HEK293 (cell line): ENCODE results near the gene LDLRAD3.

Source experiments
- CTCF ChIP-seq: fragments of 450-650 bp; formaldehyde crosslinking; IDR thresholded peaks from 2 replicates; pipeline ENCODE4 v1.5.1; 2016; ENCODE audit warnings: missing biosample characterization, missing genetic modification characterization
- OVOL3 ChIP-seq: fragments of 450-650 bp; formaldehyde crosslinking; IDR thresholded peaks from 2 replicates; pipeline ENCODE4 v1.5.1; 2016; ENCODE audit warnings: missing biosample characterization, missing genetic modification characterization
- SP2 ChIP-seq: fragments of 450-650 bp; formaldehyde crosslinking; IDR thresholded peaks from 2 replicates; pipeline ENCODE4 v1.5.1; 2016; ENCODE audit warnings: missing biosample characterization, missing genetic modification characterization
- ZNF266 ChIP-seq: fragments of 450-650 bp; formaldehyde crosslinking; IDR thresholded peaks from 2 replicates; pipeline ENCODE4 v1.5.1; 2016; ENCODE audit warnings: missing biosample characterization, missing genetic modification characterization, low read depth
- ZNF596 ChIP-seq: fragments of 450-650 bp; IDR thresholded peaks from 2 replicates; pipeline ENCODE4 v1.5.0; 2018; ENCODE audit warnings: missing biosample characterization, mild to moderate bottlenecking, missing genetic modification characterization, moderate library complexity
- ZSCAN5A ChIP-seq: fragments of 450-650 bp; formaldehyde crosslinking; IDR thresholded peaks from 2 replicates; pipeline ENCODE4 v1.5.1; 2016; ENCODE audit warnings: missing biosample characterization, missing genetic modification characterization
- TF ChIP-seq, protein P1 (sequence below): fragments of 450-650 bp; formaldehyde crosslinking; IDR thresholded peaks from 2 replicates; pipeline ENCODE4 v1.5.1; 2016; ENCODE audit warnings: missing biosample characterization, missing genetic modification characterization
- TF ChIP-seq, protein P2 (sequence below): fragments of 450-650 bp; formaldehyde crosslinking; IDR thresholded peaks from 2 replicates; pipeline ENCODE4 v1.5.1; 2017; ENCODE audit warnings: missing biosample characterization, mild to moderate bottlenecking, missing genetic modification characterization, moderate library complexity
- TF ChIP-seq, protein P3 (sequence below): fragments of 450-650 bp; formaldehyde crosslinking; conservative IDR thresholded peaks from 2 replicates; pipeline ENCODE4 v1.5.1; 2016; ENCODE audit warnings: low read depth, missing biosample characterization, missing genetic modification characterization
- TF ChIP-seq, protein P4 (sequence below): IDR thresholded peaks from 2 replicates; pipeline ENCODE4 v1.6.1; 2011; ENCODE audit warnings: mild to moderate bottlenecking, low read depth, low read length, borderline replicate concordance
- TF ChIP-seq, protein P5 (sequence below): fragments of 450-650 bp; formaldehyde crosslinking; IDR thresholded peaks from 2 replicates; pipeline ENCODE4 v1.5.1; 2017; ENCODE audit warnings: missing biosample characterization, missing genetic modification characterization
- TF ChIP-seq, protein P6 (sequence below): fragments of 450-650 bp; formaldehyde crosslinking; IDR thresholded peaks from 2 replicates; pipeline ENCODE4 v1.5.1; 2016; ENCODE audit warnings: missing biosample characterization, missing genetic modification characterization
- TF ChIP-seq, protein P7 (sequence below): fragments of 450-650 bp; formaldehyde crosslinking; IDR thresholded peaks from 2 replicates; pipeline ENCODE4 v1.5.1; 2016; ENCODE audit warnings: missing biosample characterization, missing genetic modification characterization

DNA sequence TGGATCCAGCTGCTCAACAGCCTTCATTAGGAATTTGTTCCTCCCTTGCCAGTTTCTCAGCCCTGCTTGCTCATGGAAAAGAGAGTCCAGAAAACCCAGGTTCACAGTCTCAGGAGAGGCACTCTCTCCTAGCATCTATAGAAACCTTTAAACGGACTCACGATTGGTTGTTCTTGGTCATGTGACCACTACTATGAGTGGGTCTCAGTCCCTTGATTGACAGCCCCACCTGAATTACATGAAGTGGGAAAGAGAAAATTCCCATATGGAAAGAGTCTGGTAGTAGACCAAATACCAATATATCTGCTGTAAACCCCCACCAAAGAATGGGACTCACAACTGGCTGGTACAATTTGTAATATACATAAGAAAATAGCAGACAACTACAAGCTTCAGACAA is 291.0 kb downstream of the LDLRAD3 start:
- TF ChIP-seq SP2 (tag by site-specific recombination) (no peak), OVOL3 (tag by site-specific recombination) (no peak), CTCF (tag by site-specific recombination) (no peak), ZNF596 (tag by site-specific recombination) (no peak), ZSCAN5A (tag by site-specific recombination) (no peak), ZNF266 (tag by site-specific recombination) (no peak)
- TF ChIP-seq, protein P1, sequence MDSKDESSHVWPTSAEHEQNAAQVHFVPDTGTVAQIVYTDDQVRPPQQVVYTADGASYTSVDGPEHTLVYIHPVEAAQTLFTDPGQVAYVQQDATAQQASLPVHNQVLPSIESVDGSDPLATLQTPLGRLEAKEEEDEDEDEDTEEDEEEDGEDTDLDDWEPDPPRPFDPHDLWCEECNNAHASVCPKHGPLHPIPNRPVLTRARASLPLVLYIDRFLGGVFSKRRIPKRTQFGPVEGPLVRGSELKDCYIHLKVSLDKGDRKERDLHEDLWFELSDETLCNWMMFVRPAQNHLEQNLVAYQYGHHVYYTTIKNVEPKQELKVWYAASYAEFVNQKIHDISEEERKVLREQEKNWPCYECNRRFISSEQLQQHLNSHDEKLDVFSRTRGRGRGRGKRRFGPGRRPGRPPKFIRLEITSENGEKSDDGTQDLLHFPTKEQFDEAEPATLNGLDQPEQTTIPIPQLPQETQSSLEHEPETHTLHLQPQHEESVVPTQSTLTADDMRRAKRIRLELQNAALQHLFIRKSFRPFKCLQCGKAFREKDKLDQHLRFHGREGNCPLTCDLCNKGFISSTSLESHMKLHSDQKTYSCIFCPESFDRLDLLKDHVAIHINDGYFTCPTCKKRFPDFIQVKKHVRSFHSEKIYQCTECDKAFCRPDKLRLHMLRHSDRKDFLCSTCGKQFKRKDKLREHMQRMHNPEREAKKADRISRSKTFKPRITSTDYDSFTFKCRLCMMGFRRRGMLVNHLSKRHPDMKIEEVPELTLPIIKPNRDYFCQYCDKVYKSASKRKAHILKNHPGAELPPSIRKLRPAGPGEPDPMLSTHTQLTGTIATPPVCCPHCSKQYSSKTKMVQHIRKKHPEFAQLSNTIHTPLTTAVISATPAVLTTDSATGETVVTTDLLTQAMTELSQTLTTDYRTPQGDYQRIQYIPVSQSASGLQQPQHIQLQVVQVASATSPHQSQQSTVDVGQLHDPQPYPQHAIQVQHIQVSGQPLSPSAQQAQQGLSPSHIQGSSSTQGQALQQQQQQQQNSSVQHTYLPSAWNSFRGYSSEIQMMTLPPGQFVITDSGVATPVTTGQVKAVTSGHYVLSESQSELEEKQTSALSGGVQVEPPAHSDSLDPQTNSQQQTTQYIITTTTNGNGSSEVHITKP (tag by site-specific recombination), result no peak
- TF ChIP-seq, protein P2, sequence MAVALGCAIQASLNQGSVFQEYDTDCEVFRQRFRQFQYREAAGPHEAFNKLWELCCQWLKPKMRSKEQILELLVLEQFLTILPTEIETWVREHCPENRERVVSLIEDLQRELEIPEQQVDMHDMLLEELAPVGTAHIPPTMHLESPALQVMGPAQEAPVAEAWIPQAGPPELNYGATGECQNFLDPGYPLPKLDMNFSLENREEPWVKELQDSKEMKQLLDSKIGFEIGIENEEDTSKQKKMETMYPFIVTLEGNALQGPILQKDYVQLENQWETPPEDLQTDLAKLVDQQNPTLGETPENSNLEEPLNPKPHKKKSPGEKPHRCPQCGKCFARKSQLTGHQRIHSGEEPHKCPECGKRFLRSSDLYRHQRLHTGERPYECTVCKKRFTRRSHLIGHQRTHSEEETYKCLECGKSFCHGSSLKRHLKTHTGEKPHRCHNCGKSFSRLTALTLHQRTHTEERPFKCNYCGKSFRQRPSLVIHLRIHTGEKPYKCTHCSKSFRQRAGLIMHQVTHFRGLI (tag by site-specific recombination), result no peak
- TF ChIP-seq, protein P3, sequence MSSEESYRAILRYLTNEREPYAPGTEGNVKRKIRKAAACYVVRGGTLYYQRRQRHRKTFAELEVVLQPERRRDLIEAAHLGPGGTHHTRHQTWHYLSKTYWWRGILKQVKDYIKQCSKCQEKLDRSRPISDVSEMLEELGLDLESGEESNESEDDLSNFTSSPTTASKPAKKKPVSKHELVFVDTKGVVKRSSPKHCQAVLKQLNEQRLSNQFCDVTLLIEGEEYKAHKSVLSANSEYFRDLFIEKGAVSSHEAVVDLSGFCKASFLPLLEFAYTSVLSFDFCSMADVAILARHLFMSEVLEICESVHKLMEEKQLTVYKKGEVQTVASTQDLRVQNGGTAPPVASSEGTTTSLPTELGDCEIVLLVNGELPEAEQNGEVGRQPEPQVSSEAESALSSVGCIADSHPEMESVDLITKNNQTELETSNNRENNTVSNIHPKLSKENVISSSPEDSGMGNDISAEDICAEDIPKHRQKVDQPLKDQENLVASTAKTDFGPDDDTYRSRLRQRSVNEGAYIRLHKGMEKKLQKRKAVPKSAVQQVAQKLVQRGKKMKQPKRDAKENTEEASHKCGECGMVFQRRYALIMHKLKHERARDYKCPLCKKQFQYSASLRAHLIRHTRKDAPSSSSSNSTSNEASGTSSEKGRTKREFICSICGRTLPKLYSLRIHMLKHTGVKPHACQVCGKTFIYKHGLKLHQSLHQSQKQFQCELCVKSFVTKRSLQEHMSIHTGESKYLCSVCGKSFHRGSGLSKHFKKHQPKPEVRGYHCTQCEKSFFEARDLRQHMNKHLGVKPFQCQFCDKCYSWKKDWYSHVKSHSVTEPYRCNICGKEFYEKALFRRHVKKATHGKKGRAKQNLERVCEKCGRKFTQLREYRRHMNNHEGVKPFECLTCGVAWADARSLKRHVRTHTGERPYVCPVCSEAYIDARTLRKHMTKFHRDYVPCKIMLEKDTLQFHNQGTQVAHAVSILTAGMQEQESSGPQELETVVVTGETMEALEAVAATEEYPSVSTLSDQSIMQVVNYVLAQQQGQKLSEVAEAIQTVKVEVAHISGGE (tag by site-specific recombination), result no peak
- TF ChIP-seq, protein P4, sequence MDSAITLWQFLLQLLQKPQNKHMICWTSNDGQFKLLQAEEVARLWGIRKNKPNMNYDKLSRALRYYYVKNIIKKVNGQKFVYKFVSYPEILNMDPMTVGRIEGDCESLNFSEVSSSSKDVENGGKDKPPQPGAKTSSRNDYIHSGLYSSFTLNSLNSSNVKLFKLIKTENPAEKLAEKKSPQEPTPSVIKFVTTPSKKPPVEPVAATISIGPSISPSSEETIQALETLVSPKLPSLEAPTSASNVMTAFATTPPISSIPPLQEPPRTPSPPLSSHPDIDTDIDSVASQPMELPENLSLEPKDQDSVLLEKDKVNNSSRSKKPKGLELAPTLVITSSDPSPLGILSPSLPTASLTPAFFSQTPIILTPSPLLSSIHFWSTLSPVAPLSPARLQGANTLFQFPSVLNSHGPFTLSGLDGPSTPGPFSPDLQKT, result no peak
- TF ChIP-seq, protein P5, sequence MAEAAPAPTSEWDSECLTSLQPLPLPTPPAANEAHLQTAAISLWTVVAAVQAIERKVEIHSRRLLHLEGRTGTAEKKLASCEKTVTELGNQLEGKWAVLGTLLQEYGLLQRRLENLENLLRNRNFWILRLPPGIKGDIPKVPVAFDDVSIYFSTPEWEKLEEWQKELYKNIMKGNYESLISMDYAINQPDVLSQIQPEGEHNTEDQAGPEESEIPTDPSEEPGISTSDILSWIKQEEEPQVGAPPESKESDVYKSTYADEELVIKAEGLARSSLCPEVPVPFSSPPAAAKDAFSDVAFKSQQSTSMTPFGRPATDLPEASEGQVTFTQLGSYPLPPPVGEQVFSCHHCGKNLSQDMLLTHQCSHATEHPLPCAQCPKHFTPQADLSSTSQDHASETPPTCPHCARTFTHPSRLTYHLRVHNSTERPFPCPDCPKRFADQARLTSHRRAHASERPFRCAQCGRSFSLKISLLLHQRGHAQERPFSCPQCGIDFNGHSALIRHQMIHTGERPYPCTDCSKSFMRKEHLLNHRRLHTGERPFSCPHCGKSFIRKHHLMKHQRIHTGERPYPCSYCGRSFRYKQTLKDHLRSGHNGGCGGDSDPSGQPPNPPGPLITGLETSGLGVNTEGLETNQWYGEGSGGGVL (tag by site-specific recombination), result no peak
- TF ChIP-seq, protein P6, sequence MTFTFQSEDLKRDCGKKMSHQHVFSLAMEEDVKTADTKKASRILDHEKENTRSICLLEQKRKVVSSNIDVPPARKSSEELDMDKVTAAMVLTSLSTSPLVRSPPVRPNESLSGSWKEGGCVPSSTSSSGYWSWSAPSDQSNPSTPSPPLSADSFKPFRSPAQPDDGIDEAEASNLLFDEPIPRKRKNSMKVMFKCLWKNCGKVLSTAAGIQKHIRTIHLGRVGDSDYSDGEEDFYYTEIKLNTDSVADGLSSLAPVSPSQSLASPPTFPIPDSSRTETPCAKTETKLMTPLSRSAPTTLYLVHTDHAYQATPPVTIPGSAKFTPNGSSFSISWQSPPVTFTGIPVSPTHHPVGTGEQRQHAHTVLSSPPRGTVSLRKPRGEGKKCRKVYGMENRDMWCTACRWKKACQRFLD (tag by site-specific recombination), result no peak
- TF ChIP-seq, protein P7, sequence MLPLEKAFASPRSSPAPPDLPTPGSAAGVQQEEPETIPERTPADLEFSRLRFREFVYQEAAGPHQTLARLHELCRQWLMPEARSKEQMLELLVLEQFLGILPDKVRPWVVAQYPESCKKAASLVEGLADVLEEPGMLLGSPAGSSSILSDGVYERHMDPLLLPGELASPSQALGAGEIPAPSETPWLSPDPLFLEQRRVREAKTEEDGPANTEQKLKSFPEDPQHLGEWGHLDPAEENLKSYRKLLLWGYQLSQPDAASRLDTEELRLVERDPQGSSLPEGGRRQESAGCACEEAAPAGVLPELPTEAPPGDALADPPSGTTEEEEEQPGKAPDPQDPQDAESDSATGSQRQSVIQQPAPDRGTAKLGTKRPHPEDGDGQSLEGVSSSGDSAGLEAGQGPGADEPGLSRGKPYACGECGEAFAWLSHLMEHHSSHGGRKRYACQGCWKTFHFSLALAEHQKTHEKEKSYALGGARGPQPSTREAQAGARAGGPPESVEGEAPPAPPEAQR (tag by site-specific recombination), result no peak
